Left lung (tissue), 10 donors: ENCODE measurements around the gene PROM1. TPM values are rescaled to one million over a fixed set of nuclear protein-coding genes. Genes with fewer than 3 reads are reported as not detected.

Experiments used
- ATAC-seq: fragments of 200-7000 bp; cut with Tn5 transposase; one replicate; pipeline ENCODE4 v1.9.1; 2020; ENCODE audit warnings: moderate library complexity
- DNase-seq, 4 donors: peaks; one replicate each; pipeline ENCODE4 v3.0.0-alpha.2; 2013 to 2020
- H3K27ac ChIP-seq, 2 donors: fragments of 200-600 bp; sonication (generic) in 1 of 2; one replicate each; pipeline versions ENCODE4 v1.5.0 to v1.8.0; 2020 to 2021
- H3K27me3 ChIP-seq, 2 donors: fragments of 200-600 bp; sonication (generic) in 1 of 2; one replicate each; pipeline versions ENCODE4 v1.5.0 to v1.8.0; 2020 to 2021
- H3K36me3 ChIP-seq, 2 donors: fragments of 200-600 bp; sonication (generic) in 1 of 2; one replicate each; pipeline versions ENCODE4 v1.5.0 to v1.8.0; 2020 to 2021
- H3K4me1 ChIP-seq, 2 donors: fragments of 200-600 bp; one replicate each; pipeline ENCODE4 v1.8.0; 2021
- H3K4me3 ChIP-seq, 2 donors: fragments of 200-600 bp; sonication (generic) in 1 of 2; one replicate each; pipeline versions ENCODE4 v1.5.0 to v1.8.0; 2020 to 2021; ENCODE audit warnings: mild to moderate bottlenecking in 1 of 2
- H3K9me3 ChIP-seq, 2 donors: fragments of 200-600 bp; sonication (generic) in 1 of 2; one replicate each; pipeline versions ENCODE4 v1.5.0 to v1.8.0; 2020 to 2021
- intact Hi-C, 2 donors: fragments of 100-400 bp; cut with DNase I; formaldehyde crosslinking; loops; one replicate each; pipeline versions ENCODE4 v1.11.2 to v1.14.2; 2022
- polyA plus RNA-seq, 6 donors: library from polyadenylated mRNA; unstranded; fragments of 120-200 nt; gene quantifications; one replicate each; pipeline ENCODE4 v1.2.1, GENCODE V29; 2013; ENCODE audit not compliant: insufficient read length in 6 of 6
- total RNA-seq, 2 donors: library from RNA; stranded (reverse); fragmentation: NEBNext Ultra II Directional; extraction: Animal tissue kit (Norgen Biotek cat#: 25700); gene quantifications; one replicate each; pipeline ENCODE4 v1.2.1, GENCODE V29; 2021
- TF ChIP-seq, protein P1 (sequence below), 2 donors: fragments of 200-600 bp; sonication (generic) in 1 of 2; IDR thresholded peaks; one replicate each; pipeline versions ENCODE4 v1.5.0 to v1.8.0; 2021; ENCODE audit warnings: antibody characterized with exemption in 2 of 2
- donor health status: DM: no; HTN: yes; CAD: no.
- donor health status: DM: no; HTN: no; CAD: no.

Gene PROM1
- total and polyA plus RNA-seq, 8 donors = 11.2 to 37.1 (median 25.2) TPM; not detected in 1

DNA sequence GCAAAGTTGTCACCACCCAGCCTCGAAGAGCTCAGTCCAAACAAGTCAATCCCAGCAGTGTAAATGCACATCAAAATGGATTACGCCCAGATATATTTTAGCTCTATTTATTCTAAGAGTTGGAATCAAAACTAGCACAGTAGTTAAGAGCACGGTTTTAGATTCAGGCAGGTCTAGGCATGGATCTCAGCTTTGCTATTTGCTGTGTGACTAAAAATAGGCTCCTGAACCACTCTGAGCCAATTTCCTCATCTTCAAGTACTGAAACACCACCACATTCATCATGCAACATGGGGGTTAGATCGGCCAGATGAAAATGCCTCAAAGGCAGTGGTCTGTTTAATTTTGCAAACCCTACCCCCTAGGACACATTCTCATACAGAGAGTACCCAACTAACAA lies 65.0 kb downstream of the PROM1 start:
- no peak for ATAC-seq
- no peak for DNase-seq
- H3K27me3 ChIP-seq = no peaks in the 10 kb centered on the region
- intact Hi-C loops = no loop called here
- H3K4me3 ChIP-seq = no peak overlapping the region
- no peaks in the 10 kb centered on the region for H3K4me1 ChIP-seq
- no peaks in the 10 kb centered on the region for H3K9me3 ChIP-seq
- no peak overlapping the region for H3K27ac ChIP-seq
- TF ChIP-seq, protein P1, sequence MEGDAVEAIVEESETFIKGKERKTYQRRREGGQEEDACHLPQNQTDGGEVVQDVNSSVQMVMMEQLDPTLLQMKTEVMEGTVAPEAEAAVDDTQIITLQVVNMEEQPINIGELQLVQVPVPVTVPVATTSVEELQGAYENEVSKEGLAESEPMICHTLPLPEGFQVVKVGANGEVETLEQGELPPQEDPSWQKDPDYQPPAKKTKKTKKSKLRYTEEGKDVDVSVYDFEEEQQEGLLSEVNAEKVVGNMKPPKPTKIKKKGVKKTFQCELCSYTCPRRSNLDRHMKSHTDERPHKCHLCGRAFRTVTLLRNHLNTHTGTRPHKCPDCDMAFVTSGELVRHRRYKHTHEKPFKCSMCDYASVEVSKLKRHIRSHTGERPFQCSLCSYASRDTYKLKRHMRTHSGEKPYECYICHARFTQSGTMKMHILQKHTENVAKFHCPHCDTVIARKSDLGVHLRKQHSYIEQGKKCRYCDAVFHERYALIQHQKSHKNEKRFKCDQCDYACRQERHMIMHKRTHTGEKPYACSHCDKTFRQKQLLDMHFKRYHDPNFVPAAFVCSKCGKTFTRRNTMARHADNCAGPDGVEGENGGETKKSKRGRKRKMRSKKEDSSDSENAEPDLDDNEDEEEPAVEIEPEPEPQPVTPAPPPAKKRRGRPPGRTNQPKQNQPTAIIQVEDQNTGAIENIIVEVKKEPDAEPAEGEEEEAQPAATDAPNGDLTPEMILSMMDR (IDR thresholded peaks at IDR 0.05) = no peak
- H3K36me3 ChIP-seq = no peaks in the 10 kb centered on the region

DNA sequence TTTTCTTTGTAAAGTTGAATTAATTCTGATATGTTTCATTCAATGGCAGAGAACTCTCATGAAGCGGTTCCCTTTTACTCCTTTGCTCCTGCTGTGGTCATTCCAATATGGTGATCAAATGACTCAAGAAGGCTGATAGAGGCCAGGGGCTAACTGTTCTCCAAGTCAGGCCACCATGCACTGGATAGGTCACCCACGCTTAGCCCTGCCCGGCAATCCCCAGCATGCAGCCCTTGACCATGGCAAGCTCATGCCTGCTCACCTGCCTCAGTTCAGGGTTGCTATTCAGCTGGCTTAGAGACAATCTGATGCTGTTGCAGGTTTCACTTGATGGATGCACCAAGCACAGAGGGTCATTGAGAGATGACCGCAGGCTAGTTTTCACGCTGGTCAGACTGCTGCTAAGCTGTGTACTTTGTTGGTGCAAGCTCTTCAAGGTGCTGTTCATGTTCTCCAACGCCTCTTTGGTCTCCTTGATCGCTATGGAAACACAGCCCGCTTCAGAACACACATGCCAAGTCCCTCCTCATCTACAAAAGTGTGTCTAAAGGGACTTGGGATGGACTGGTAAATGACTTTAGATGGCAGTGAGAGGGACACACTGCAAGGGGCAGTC lies 65.7 kb downstream of the PROM1 start:
- TF ChIP-seq, protein P1 (IDR thresholded peaks at IDR 0.05) = no peak
- Histone ChIP-seq H3K27ac (no peak overlapping the region), H3K36me3 (no peaks in the 10 kb centered on the region), H3K4me1 (no peaks in the 10 kb centered on the region), H3K4me3 (no peak overlapping the region), H3K9me3 (no peaks in the 10 kb centered on the region), H3K27me3 (no peaks in the 10 kb centered on the region)
- peak; percentile 94 for ATAC-seq
- DNase-seq = peak in 1 of 4 donors; percentile 44
- intact Hi-C loops = no loop called here

GRCh38 chr4:16016536-16016935 lies 67.3 kb downstream of the PROM1 start:
- Histone ChIP-seq H3K27ac (no peak overlapping the region), H3K4me3 (no peak overlapping the region), H3K9me3 (no peaks in the 10 kb centered on the region), H3K36me3 (no peaks in the 10 kb centered on the region), H3K27me3 (no peaks in the 10 kb centered on the region), H3K4me1 (no peaks in the 10 kb centered on the region)
- DNase-seq (no peak), ATAC-seq (no peak)
- TF ChIP-seq, protein P1 (IDR thresholded peaks at IDR 0.05) = no peak
- intact Hi-C loops = no loop called here

DNA sequence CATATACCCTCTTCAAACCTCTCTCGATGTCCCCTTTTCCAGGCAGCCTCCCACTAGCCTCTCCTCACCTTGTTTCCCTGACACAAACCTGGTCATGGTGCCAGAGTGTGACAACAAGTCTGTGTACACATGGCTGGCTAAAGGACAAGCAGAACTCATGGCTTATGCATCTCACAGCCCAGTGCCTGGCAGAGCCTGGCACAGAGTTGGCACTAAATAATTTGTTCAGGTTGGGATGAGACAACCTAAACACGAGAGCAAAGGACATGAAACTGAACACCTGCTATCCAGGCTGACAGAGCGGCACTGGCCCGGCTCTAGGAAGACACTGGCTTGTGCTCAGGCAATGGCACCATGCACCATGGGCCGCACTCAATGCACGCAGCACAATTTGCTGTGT lies 72.7 kb downstream of the PROM1 start:
- intact Hi-C loops = no loop called here
- Histone ChIP-seq H3K9me3 (no peaks in the 10 kb centered on the region), H3K27ac (no peak overlapping the region), H3K27me3 (peaks cover 0 to 3% of the 10 kb centered on the region in 2 donors), H3K36me3 (no peaks in the 10 kb centered on the region), H3K4me1 (no peaks in the 10 kb centered on the region), H3K4me3 (no peak overlapping the region)
- DNase-seq (no peak), ATAC-seq (no peak)
- TF ChIP-seq, protein P1 (IDR thresholded peaks at IDR 0.05) = no peak

DNA sequence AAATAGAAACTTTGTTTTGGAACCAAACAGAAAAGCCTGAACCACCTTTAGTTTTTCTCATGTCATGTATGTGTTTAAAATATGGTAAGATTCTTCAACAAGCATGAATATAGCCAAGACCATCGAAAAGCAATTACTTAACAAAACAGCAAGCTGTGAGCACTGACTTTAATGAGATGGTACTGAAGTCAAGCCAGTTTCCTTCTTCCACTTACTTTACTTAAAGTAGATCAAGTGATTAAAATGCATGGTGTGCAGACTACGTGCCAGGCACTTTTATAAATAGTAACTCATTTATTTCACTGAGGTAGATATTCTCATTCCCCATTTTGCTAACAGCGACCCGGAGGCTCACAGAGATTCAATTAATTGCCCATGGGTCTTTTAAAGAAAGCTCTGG lies 74.7 kb downstream of the PROM1 start:
- DNase-seq (no peak), ATAC-seq (no peak)
- Histone ChIP-seq H3K27ac (no peak overlapping the region), H3K4me1 (no peaks in the 10 kb centered on the region), H3K27me3 (peaks cover 0 to 3% of the 10 kb centered on the region in 2 donors), H3K36me3 (no peaks in the 10 kb centered on the region), H3K9me3 (no peaks in the 10 kb centered on the region), H3K4me3 (no peak overlapping the region)
- intact Hi-C loops = no loop called here
- TF ChIP-seq, protein P1 (IDR thresholded peaks at IDR 0.05) = no peak
